Measurements from ENCODE around the gene ZNRD2.

The ZNRD2 gene

DNA sequence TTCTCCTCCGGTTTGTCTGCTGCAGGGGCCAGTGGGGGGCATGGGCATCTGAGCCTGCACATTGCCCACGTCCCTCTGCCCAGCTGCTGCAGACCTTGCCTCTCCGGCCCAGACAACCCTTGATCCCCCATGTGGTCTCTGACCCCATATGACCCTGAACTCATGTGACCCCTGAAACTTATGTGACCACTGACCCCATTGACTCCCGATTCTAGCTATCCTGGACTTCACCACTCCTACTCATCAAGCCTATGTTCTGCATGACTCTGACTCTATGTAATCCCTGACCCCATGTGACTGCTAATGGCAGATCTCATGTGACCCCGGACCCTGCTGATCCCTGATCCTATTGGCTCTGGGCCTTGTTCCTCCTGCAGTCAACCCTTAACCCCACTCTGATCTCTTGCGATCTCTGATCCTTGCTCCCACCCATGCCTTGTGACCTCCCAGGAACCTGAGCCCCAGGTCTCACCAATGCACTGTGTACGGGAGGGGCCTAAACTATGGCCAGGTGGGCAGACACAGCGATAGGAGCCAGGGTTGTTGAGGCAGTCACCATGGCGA lies 17.8 kb upstream of the ZNRD2 start:
- no peak overlapping the region for H4K12ac ChIP-seq (ENCODE audit: low read depth, low read length)
- no CpG with 5 or more reads among the region's 9 CpGs for WGBS (ENCODE audit: extremely low coverage, insufficient coverage, insufficient read length)
- H4K8ac ChIP-seq (ENCODE audit: low read depth, low read length) = no peak overlapping the region
- H4K91ac ChIP-seq (ENCODE audit: low read depth, low read length) = no peak overlapping the region
- H3K14ac ChIP-seq (ENCODE audit: low read length) = no peak overlapping the region
- no peak overlapping the region for H2AFZ ChIP-seq (ENCODE audit: insufficient read depth, low read length, poor library complexity)
- H3K4me3 ChIP-seq (ENCODE audit: low read depth, low read length) = no peak overlapping the region
- no peak for DNase-seq
- H3K9ac ChIP-seq (ENCODE audit: low read length) = no peak overlapping the region
- no peak overlapping the region for H3K4me2 ChIP-seq (ENCODE audit: low read length)
- no peak overlapping the region for H2BK5ac ChIP-seq (ENCODE audit: low read depth, low read length, poor library complexity)
- H2BK12ac ChIP-seq (ENCODE audit: low read length) = no peak overlapping the region
- no peaks in the 10 kb centered on the region for H3K36me3 ChIP-seq (ENCODE audit: control insufficient read depth in 1 of 2, insufficient read depth in 2 of 2, low read length in 2 of 2)
- H3K27me3 ChIP-seq (ENCODE audit: insufficient read depth, low read length) = peaks cover 6% of the 10 kb centered on the region
- H2BK120ac ChIP-seq (ENCODE audit: insufficient read depth, low read length, poor library complexity) = no peak overlapping the region
- peaks cover 26 to 27% of the 10 kb centered on the region in 2 experiments for H3K4me1 ChIP-seq (ENCODE audit: control insufficient read depth in 1 of 2, insufficient read depth in 2 of 2, low read length in 2 of 2)
- no peak overlapping the region for H2AK5ac ChIP-seq (ENCODE audit: low read length)
- no peak overlapping the region for H3K27ac ChIP-seq (ENCODE audit: low read depth, low read length)
- no peak overlapping the region for H3K18ac ChIP-seq (ENCODE audit: low read length)
- no peaks in the 10 kb centered on the region for H3K9me3 ChIP-seq (ENCODE audit: insufficient read depth, low read depth, low read length)
- H3K79me1 ChIP-seq (ENCODE audit: low read length) = peaks cover 4% of the 10 kb centered on the region
- H3K23ac ChIP-seq (ENCODE audit: low read length) = no peak overlapping the region
- H3K79me2 ChIP-seq (ENCODE audit: control insufficient read depth, insufficient read depth, low read length, poor library complexity) = no peaks in the 10 kb centered on the region
- no peak overlapping the region for H3K4ac ChIP-seq (ENCODE audit: low read depth, low read length)

DNA sequence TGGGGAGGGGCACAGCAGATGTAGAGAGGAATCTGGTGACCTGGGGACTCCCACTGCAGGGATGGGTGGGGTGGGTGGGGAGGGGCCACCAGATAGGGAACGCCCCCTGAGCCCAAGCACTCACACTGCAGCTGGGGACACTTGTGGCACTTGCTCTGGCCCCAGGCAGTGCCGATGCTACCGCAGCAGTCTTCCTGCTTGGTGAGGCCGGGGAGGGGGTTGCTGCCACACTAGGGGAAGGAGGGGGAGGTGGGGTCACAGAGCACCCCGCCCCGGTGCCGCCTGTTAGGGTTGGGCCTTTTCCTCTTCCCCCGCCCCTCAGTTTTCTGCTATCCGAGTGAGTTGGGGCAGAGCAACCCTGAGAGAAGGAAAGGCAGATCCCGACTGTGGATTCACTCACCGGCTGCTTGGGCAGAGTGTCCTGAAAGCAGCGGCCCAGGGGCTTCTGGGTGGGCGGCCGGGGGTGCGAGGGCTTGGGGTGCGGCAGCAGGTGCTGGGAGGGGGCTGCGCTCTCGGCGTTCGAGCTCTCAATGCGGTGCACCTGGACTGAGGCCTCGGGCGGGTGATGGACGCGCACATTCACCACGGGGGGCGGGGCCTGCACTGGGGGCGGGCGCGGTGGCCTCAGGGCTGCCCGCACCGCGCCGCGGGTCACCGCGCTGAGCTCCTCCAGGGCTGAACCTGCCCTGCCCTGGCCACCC lies 16.8 kb upstream of the ZNRD2 start:
- H3K4me2 ChIP-seq (ENCODE audit: low read length) = peak overlapping the region; percentile 47
- H2BK120ac ChIP-seq (ENCODE audit: insufficient read depth, low read length, poor library complexity) = no peak overlapping the region
- no peak overlapping the region for H3K23ac ChIP-seq (ENCODE audit: low read length)
- no peak overlapping the region for H4K12ac ChIP-seq (ENCODE audit: low read depth, low read length)
- H4K8ac ChIP-seq (ENCODE audit: low read depth, low read length) = no peak overlapping the region
- no peak overlapping the region for H3K18ac ChIP-seq (ENCODE audit: low read length)
- no peak overlapping the region for H2AFZ ChIP-seq (ENCODE audit: insufficient read depth, low read length, poor library complexity)
- H3K79me1 ChIP-seq (ENCODE audit: low read length) = peaks cover 10% of the 10 kb centered on the region
- no peak overlapping the region for H2BK5ac ChIP-seq (ENCODE audit: low read depth, low read length, poor library complexity)
- H2AK5ac ChIP-seq (ENCODE audit: low read length) = no peak overlapping the region
- H3K27ac ChIP-seq (ENCODE audit: low read depth, low read length) = no peak overlapping the region
- no peak overlapping the region for H3K14ac ChIP-seq (ENCODE audit: low read length)
- no peaks in the 10 kb centered on the region for H3K27me3 ChIP-seq (ENCODE audit: insufficient read depth, low read length)
- H3K36me3 ChIP-seq (ENCODE audit: control insufficient read depth in 1 of 2, insufficient read depth in 2 of 2, low read length in 2 of 2) = no peaks in the 10 kb centered on the region
- no peaks in the 10 kb centered on the region for H3K9me3 ChIP-seq (ENCODE audit: insufficient read depth, low read depth, low read length)
- no peak overlapping the region for H4K91ac ChIP-seq (ENCODE audit: low read depth, low read length)
- no peak overlapping the region for H2BK12ac ChIP-seq (ENCODE audit: low read length)
- H3K4me3 ChIP-seq (ENCODE audit: low read depth, low read length) = no peak overlapping the region
- H3K4ac ChIP-seq (ENCODE audit: low read depth, low read length) = no peak overlapping the region
- H3K79me2 ChIP-seq (ENCODE audit: control insufficient read depth, insufficient read depth, low read length, poor library complexity) = peaks cover 3% of the 10 kb centered on the region
- H3K4me1 ChIP-seq (ENCODE audit: control insufficient read depth in 1 of 2, insufficient read depth in 2 of 2, low read length in 2 of 2) = peaks cover 27 to 28% of the 10 kb centered on the region in 2 experiments
- H3K9ac ChIP-seq (ENCODE audit: low read length) = no peak overlapping the region
- no CpG with 5 or more reads among the region's 37 CpGs for WGBS (ENCODE audit: extremely low coverage, insufficient coverage, insufficient read length)
- peak; percentile 56 to 79 for DNase-seq

DNA sequence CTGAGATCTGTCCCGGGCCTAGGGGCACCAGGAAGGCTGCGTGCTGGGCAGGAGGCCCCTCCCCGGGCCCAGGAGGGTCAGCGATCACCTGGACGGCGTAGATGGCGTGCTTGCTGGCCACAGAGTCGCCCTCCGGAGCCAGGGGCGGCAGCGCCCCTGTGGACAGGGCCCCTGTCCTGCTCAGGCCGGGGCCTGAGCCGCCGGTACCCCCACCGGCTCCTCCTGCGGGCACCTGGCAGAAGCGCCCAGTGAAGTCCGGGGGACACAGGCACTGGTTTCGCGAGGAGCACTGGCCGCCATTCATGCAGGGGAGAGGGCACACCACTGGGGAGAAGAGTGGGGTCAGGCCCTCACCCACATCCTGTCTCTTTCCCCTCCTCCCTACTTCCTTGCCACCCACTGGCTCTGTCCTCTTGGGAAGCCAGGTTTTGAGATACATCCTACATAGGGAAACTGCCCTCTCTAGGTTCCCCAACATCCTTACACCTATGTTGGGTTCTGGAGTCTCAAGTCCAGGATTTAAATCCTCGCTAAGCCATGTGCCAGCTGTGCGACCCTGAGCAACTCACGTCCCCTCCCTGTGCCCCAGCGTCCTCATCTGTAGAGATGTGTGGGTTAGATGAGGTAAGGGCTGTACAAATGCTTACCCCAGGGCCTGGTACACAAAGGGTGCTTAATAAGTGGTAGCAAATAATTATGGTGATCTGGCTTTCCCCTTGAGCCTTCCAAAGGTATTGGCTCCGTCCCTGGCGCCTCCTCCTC lies 16.0 kb upstream of the ZNRD2 start:
- Histone ChIP-seq H2BK5ac (ENCODE audit: low read depth, low read length, poor library complexity) (no peak overlapping the region), H4K12ac (ENCODE audit: low read depth, low read length) (no peak overlapping the region), H3K79me2 (ENCODE audit: control insufficient read depth, insufficient read depth, low read length, poor library complexity) (peaks cover 6% of the 10 kb centered on the region), H3K23ac (ENCODE audit: low read length) (no peak overlapping the region), H2AK5ac (ENCODE audit: low read length) (peak overlapping the region; percentile 36), H3K36me3 (ENCODE audit: control insufficient read depth in 1 of 2, insufficient read depth in 2 of 2, low read length in 2 of 2) (no peaks in the 10 kb centered on the region), H2AFZ (ENCODE audit: insufficient read depth, low read length, poor library complexity) (no peak overlapping the region), H3K18ac (ENCODE audit: low read length) (no peak overlapping the region), H3K27me3 (ENCODE audit: insufficient read depth, low read length) (no peaks in the 10 kb centered on the region), H3K9ac (ENCODE audit: low read length) (no peak overlapping the region), H3K4me3 (ENCODE audit: low read depth, low read length) (no peak overlapping the region), H3K4me1 (ENCODE audit: control insufficient read depth in 1 of 2, insufficient read depth in 2 of 2, low read length in 2 of 2) (peaks cover 34 to 36% of the 10 kb centered on the region in 2 experiments), H4K91ac (ENCODE audit: low read depth, low read length) (peak overlapping the region; percentile 32), H3K4ac (ENCODE audit: low read depth, low read length) (no peak overlapping the region), H3K27ac (ENCODE audit: low read depth, low read length) (no peak overlapping the region), H4K8ac (ENCODE audit: low read depth, low read length) (no peak overlapping the region), H3K4me2 (ENCODE audit: low read length) (peak overlapping the region; percentile 47), H3K9me3 (ENCODE audit: insufficient read depth, low read depth, low read length) (no peaks in the 10 kb centered on the region), H2BK12ac (ENCODE audit: low read length) (peak overlapping the region; percentile 61), H3K79me1 (ENCODE audit: low read length) (peaks cover 18% of the 10 kb centered on the region), H2BK120ac (ENCODE audit: insufficient read depth, low read length, poor library complexity) (no peak overlapping the region), H3K14ac (ENCODE audit: low read length) (peak overlapping the region; percentile 14)
- WGBS (ENCODE audit: extremely low coverage, insufficient coverage, insufficient read length) = no CpG with 5 or more reads among the region's 27 CpGs
- no peak for DNase-seq

DNA sequence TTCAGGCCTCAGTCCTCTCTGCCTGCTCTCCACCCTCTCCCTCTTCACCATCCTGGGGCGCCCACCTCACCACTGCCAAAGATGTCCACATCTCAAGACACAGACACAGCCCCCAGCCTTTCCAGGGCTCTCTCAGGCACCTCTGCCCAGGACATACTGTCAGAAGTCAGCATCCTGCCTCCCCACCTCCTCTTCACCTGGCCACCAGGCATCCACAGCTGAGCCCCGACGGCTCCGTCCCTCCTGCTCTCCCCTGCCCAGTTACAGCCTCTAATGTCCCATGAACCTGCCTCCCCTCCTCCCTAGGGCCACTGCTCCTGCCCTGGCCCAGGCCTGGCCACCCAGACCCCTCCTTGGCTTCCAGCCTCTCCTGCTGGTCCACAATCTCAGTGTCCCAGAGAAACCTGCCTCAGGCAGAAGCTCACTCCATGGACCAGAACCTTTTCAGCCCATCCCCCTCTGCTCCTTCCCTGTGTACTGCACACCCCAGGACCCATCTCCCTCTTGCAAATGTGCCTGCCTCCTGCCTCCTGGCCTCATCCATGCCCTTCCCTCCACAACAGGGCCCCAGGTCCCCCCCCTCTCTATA lies 15.3 kb upstream of the ZNRD2 start:
- Histone ChIP-seq H3K36me3 (ENCODE audit: control insufficient read depth in 1 of 2, insufficient read depth in 2 of 2, low read length in 2 of 2) (no peaks in the 10 kb centered on the region), H3K79me1 (ENCODE audit: low read length) (peaks cover 22% of the 10 kb centered on the region), H2AFZ (ENCODE audit: insufficient read depth, low read length, poor library complexity) (peak overlapping the region; percentile 6), H3K23ac (ENCODE audit: low read length) (no peak overlapping the region), H2BK5ac (ENCODE audit: low read depth, low read length, poor library complexity) (no peak overlapping the region), H3K4me1 (ENCODE audit: control insufficient read depth in 1 of 2, insufficient read depth in 2 of 2, low read length in 2 of 2) (peaks cover 34 to 42% of the 10 kb centered on the region in 2 experiments), H3K4me3 (ENCODE audit: low read depth, low read length) (no peak overlapping the region), H4K91ac (ENCODE audit: low read depth, low read length) (peak overlapping the region; percentile 2), H3K79me2 (ENCODE audit: control insufficient read depth, insufficient read depth, low read length, poor library complexity) (peaks cover 6% of the 10 kb centered on the region), H4K8ac (ENCODE audit: low read depth, low read length) (no peak overlapping the region), H3K18ac (ENCODE audit: low read length) (no peak overlapping the region), H3K4me2 (ENCODE audit: low read length) (no peak overlapping the region), H3K27ac (ENCODE audit: low read depth, low read length) (no peak overlapping the region), H3K9ac (ENCODE audit: low read length) (no peak overlapping the region), H3K4ac (ENCODE audit: low read depth, low read length) (no peak overlapping the region), H4K12ac (ENCODE audit: low read depth, low read length) (no peak overlapping the region), H3K9me3 (ENCODE audit: insufficient read depth, low read depth, low read length) (no peaks in the 10 kb centered on the region), H3K27me3 (ENCODE audit: insufficient read depth, low read length) (no peaks in the 10 kb centered on the region), H2AK5ac (ENCODE audit: low read length) (peak overlapping the region; percentile 55), H2BK120ac (ENCODE audit: insufficient read depth, low read length, poor library complexity) (no peak overlapping the region), H2BK12ac (ENCODE audit: low read length) (peak overlapping the region; percentile 17), H3K14ac (ENCODE audit: low read length) (no peak overlapping the region)
- WGBS (ENCODE audit: extremely low coverage, insufficient coverage, insufficient read length) = no CpG with 5 or more reads among the region's 4 CpGs
- no peak for DNase-seq

Measured in trophoblast cell (in vitro differentiated cells and primary cell).